Activated CD4-positive, alpha-beta T cell treated with anti-CD3 and anti-CD28 coated beads, Interleukin-2, amount 50 U/mL, for 1 hour (primary cell): ENCODE measurements around the gene NUDT3.
"Not testable (repeated sequence)": the region's sequence is repeated elsewhere in the genome, so short reads cannot be mapped to it uniquely, and the experiment has no call there.

Experiments
- DNase-seq: peaks from one replicate; pipeline ENCODE4 v3.0.0-alpha.2; 2020

Gene NUDT3

GRCh38 chr6:34280216-34280615 is 112.3 kb downstream of the NUDT3 start:
- DNase-seq: no peak

- no peak for DNase-seq
Observed at GRCh38 chr6:34278833-34279232, 113.6 kb downstream of the NUDT3 start.

- no peak for DNase-seq
Observed at GRCh38 chr6:34277763-34278112, 114.7 kb downstream of the NUDT3 start.

GRCh38 chr6:34276881-34277762 is 115.3 kb downstream of the NUDT3 start:
- DNase-seq: no peak

- DNase-seq: no peak
Observed at GRCh38 chr6:34276191-34276590, 116.3 kb downstream of the NUDT3 start.

- no peak for DNase-seq
Observed at GRCh38 chr6:34275128-34275804, 117.2 kb downstream of the NUDT3 start.

GRCh38 chr6:34274129-34274528 is 118.3 kb downstream of the NUDT3 start:
- no peak for DNase-seq

GRCh38 chr6:34273242-34273805 is 119.1 kb downstream of the NUDT3 start:
- DNase-seq: no peak

GRCh38 chr6:34272013-34272926 is 120.2 kb downstream of the NUDT3 start:
- no peak for DNase-seq

- DNase-seq: not testable (repeated sequence)
Observed at GRCh38 chr6:34269658-34270341, 122.7 kb downstream of the NUDT3 start.

- DNase-seq: not testable (repeated sequence)
Observed at GRCh38 chr6:34269132-34269531, 123.3 kb downstream of the NUDT3 start.

GRCh38 chr6:34267746-34268145 is 124.7 kb downstream of the NUDT3 start:
- DNase-seq: no peak

GRCh38 chr6:34263484-34263883 is 129.0 kb downstream of the NUDT3 start:
- not testable (repeated sequence) for DNase-seq

- no peak for DNase-seq
Observed at GRCh38 chr6:34260576-34261267, 131.7 kb downstream of the NUDT3 start.

GRCh38 chr6:34259529-34260069 is 132.9 kb downstream of the NUDT3 start:
- DNase-seq: no peak

GRCh38 chr6:34252395-34252794 is 140.1 kb downstream of the NUDT3 start:
- not testable (repeated sequence) for DNase-seq

GRCh38 chr6:34249469-34250261 is 142.8 kb downstream of the NUDT3 start:
- DNase-seq: no peak

- peak; percentile 97 for DNase-seq
Observed at GRCh38 chr6:34248727-34249468, 143.6 kb downstream of the NUDT3 start, which contains the start of gene SMIM29. Gene SMIM29, minus strand, starts transcription at chr6:34249006. Its CDS starts 1,215 bp downstream, at chr6:34247791.

GRCh38 chr6:34248198-34248726 is 144.2 kb downstream of the NUDT3 start:
- peak; percentile 33 for DNase-seq
